ENCODE measurements around the gene LEPR.

- TF ChIP-seq CTCF (IDR thresholded peaks at IDR 0.05) (no peak), POLR2AphosphoS5 (IDR thresholded peaks at IDR 0.05; ENCODE audit: insufficient read depth in 1 of 2, low read depth in 1 of 2) (no peak)
Measured at GRCh38 chr1:65399003-65399402, 21.5 kb upstream of the LEPR start.
